ENCODE data around the gene ITPKB. TPM values are rescaled to one million over a fixed set of nuclear protein-coding genes. Genes with fewer than 3 reads are reported as not detected.

The ITPKB gene
- polyA plus RNA-seq, 1 experiment = 2.8 TPM

GRCh38 chr1:226593541-226593940, 145.5 kb downstream of the ITPKB start:
- no peaks in the 10 kb centered on the region for H3K9me3 ChIP-seq (ENCODE audit: control insufficient read depth, insufficient read depth, low read length)
- no peak for TF ChIP-seq CTCF (IDR thresholded peaks at IDR 0.05; ENCODE audit: low read depth, low read length)
- ChIA-PET CTCF (interaction anchor here (0.7 kb wide), 1 partner anchor 120 kb away, joined by 3 read pairs; no protein-coding TSS in a partner anchor), POLR2A (interaction anchor here (0.6 kb wide), 1 partner anchor 118 kb away, joined by 3 read pairs; no protein-coding TSS in a partner anchor)
- no peak overlapping the region for H3K4me3 ChIP-seq (ENCODE audit: low read depth, low read length)
- DNase-seq (ENCODE audit: low read depth, low spot score) = no peak
- peaks cover 19% of the 10 kb centered on the region for H3K27me3 ChIP-seq (ENCODE audit: control insufficient read depth, insufficient read depth, low read length)
- no peak overlapping the region for H3K27ac ChIP-seq (ENCODE audit: low read depth, low read length)

GRCh38 chr1:226590614-226591013, 148.5 kb downstream of the ITPKB start:
- Histone ChIP-seq H3K27ac (ENCODE audit: low read depth, low read length) (no peak overlapping the region), H3K9me3 (ENCODE audit: control insufficient read depth, insufficient read depth, low read length) (no peaks in the 10 kb centered on the region), H3K4me3 (ENCODE audit: low read depth, low read length) (no peak overlapping the region), H3K27me3 (ENCODE audit: control insufficient read depth, insufficient read depth, low read length) (peaks cover 22% of the 10 kb centered on the region)
- TF ChIP-seq CTCF (IDR thresholded peaks at IDR 0.05; ENCODE audit: low read depth, low read length) = no peak
- CTCF ChIA-PET = interaction anchor here (0.8 kb wide), 1 partner anchor 43 kb away, joined by 6 read pairs; no protein-coding TSS in a partner anchor
- POLR2A ChIA-PET = no interaction called here
- DNase-seq (ENCODE audit: low read depth, low spot score) = no peak

- H3K9me3 ChIP-seq (ENCODE audit: control insufficient read depth, insufficient read depth, low read length) = no peaks in the 10 kb centered on the region
- CTCF ChIA-PET = interaction anchor here (1.1 kb wide), 1 partner anchor 20 kb away, joined by 3 read pairs; no protein-coding TSS in a partner anchor
- no peak overlapping the region for H3K27ac ChIP-seq (ENCODE audit: low read depth, low read length)
- TF ChIP-seq CTCF (IDR thresholded peaks at IDR 0.05; ENCODE audit: low read depth, low read length) = no peak
- H3K4me3 ChIP-seq (ENCODE audit: low read depth, low read length) = no peak overlapping the region
- DNase-seq (ENCODE audit: low read depth, low spot score) = no peak
- peaks cover 25% of the 10 kb centered on the region for H3K27me3 ChIP-seq (ENCODE audit: control insufficient read depth, insufficient read depth, low read length)
- POLR2A ChIA-PET = no interaction called here
Measured at GRCh38 chr1:226589008-226589733, 149.9 kb downstream of the ITPKB start.

- H3K9me3 ChIP-seq (ENCODE audit: control insufficient read depth, insufficient read depth, low read length) = no peaks in the 10 kb centered on the region
- CTCF ChIA-PET = interaction anchor here (1.1 kb wide), 1 partner anchor 20 kb away, joined by 3 read pairs; no protein-coding TSS in a partner anchor
- no peak for DNase-seq (ENCODE audit: low read depth, low spot score)
Measured at GRCh38 chr1:226588484-226588883, 150.6 kb downstream of the ITPKB start.

More at GRCh38 chr1:226588484-226588883, 150.6 kb downstream of the ITPKB start:
- H3K4me3 ChIP-seq (ENCODE audit: low read depth, low read length) = no peak overlapping the region
- POLR2A ChIA-PET = no interaction called here
- TF ChIP-seq CTCF (IDR thresholded peaks at IDR 0.05; ENCODE audit: low read depth, low read length) = no peak
- no peak overlapping the region for H3K27ac ChIP-seq (ENCODE audit: low read depth, low read length)
- peaks cover 23% of the 10 kb centered on the region for H3K27me3 ChIP-seq (ENCODE audit: control insufficient read depth, insufficient read depth, low read length)
